HG03095 (cell line): ENCODE results near the gene ATG14.
"Not testable (repeated sequence)": the region's sequence is repeated elsewhere in the genome, so short reads cannot be mapped to it uniquely, and the experiment has no call there.

Source experiments
- ATAC-seq: cut with Tn5 transposase; IDR thresholded peaks from one replicate; pipeline ENCODE4 v1.9.1; 2021; ENCODE audit warnings: moderate library complexity; ENCODE audit not compliant: unreplicated experiment

ATG14 gene

GRCh38 chr14:55433880-55434804 is 22.5 kb upstream of the ATG14 start:
- no peak for ATAC-seq

- ATAC-seq: no peak
These were observed 21.0 kb upstream of the ATG14 start for GRCh38 chr14:55432628-55433027.

GRCh38 chr14:55430024-55430690 is 18.5 kb upstream of the ATG14 start:
- no peak for ATAC-seq

GRCh38 chr14:55427439-55427838 is 15.8 kb upstream of the ATG14 start:
- no peak for ATAC-seq

GRCh38 chr14:55426891-55427290 is 15.3 kb upstream of the ATG14 start:
- no peak for ATAC-seq

GRCh38 chr14:55425091-55425490 is 13.5 kb upstream of the ATG14 start:
- ATAC-seq: no peak

- ATAC-seq: no peak
These were observed 12.3 kb upstream of the ATG14 start for GRCh38 chr14:55423969-55424368.

- ATAC-seq: not testable (repeated sequence)
These were observed 10.7 kb upstream of the ATG14 start for GRCh38 chr14:55422338-55422737.

GRCh38 chr14:55419663-55420062 is 8.0 kb upstream of the ATG14 start:
- ATAC-seq: no peak

- no peak for ATAC-seq
These were observed 6.8 kb upstream of the ATG14 start for GRCh38 chr14:55418411-55418810.

GRCh38 chr14:55417955-55418354 is 6.3 kb upstream of the ATG14 start:
- no peak for ATAC-seq

GRCh38 chr14:55416866-55417265 is 5.2 kb upstream of the ATG14 start:
- ATAC-seq: no peak

- no peak for ATAC-seq
These were observed 2.9 kb upstream of the ATG14 start for GRCh38 chr14:55414551-55414950.

- no peak for ATAC-seq
These were observed 1.0 kb upstream of the ATG14 start for GRCh38 chr14:55412676-55413075.

- ATAC-seq: no peak
These were observed 754 bp downstream of the ATG14 start for GRCh38 chr14:55410876-55411275.

GRCh38 chr14:55404173-55404854 is 7.3 kb downstream of the ATG14 start:
- no peak for ATAC-seq

- ATAC-seq: no peak
These were observed 9.9 kb downstream of the ATG14 start for GRCh38 chr14:55401751-55402150.

GRCh38 chr14:55399852-55400251 is 11.8 kb downstream of the ATG14 start:
- no peak for ATAC-seq

GRCh38 chr14:55399183-55399582 is 12.4 kb downstream of the ATG14 start:
- no peak for ATAC-seq

- no peak for ATAC-seq
These were observed 13.0 kb downstream of the ATG14 start for GRCh38 chr14:55398679-55399078.

- ATAC-seq: no peak
These were observed 22.3 kb downstream of the ATG14 start for GRCh38 chr14:55389330-55389729.

GRCh38 chr14:55388160-55388559 is 23.5 kb downstream of the ATG14 start:
- no peak for ATAC-seq
